ENCODE results near the gene CNGA1.
A peak's percentile ranks its signal among the peaks of the same experiment; 100 is the strongest.

Gene CNGA1

GRCh38 chr4:48047896-48048295, 31.4 kb upstream of the CNGA1 start:
- H3K27ac ChIP-seq = peak overlapping the region; percentile 16; the same call in 1 of the 2 replicates
- TF ChIP-seq, protein P1, sequence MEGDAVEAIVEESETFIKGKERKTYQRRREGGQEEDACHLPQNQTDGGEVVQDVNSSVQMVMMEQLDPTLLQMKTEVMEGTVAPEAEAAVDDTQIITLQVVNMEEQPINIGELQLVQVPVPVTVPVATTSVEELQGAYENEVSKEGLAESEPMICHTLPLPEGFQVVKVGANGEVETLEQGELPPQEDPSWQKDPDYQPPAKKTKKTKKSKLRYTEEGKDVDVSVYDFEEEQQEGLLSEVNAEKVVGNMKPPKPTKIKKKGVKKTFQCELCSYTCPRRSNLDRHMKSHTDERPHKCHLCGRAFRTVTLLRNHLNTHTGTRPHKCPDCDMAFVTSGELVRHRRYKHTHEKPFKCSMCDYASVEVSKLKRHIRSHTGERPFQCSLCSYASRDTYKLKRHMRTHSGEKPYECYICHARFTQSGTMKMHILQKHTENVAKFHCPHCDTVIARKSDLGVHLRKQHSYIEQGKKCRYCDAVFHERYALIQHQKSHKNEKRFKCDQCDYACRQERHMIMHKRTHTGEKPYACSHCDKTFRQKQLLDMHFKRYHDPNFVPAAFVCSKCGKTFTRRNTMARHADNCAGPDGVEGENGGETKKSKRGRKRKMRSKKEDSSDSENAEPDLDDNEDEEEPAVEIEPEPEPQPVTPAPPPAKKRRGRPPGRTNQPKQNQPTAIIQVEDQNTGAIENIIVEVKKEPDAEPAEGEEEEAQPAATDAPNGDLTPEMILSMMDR (conservative IDR thresholded peaks at IDR 0.05) = no peak

- peak overlapping the region; percentile 16; the same call in 1 of the 2 replicates for H3K27ac ChIP-seq
Observed at GRCh38 chr4:48047421-48047844, 31.0 kb upstream of the CNGA1 start.

GRCh38 chr4:48046059-48046458, 29.6 kb upstream of the CNGA1 start:
- no peak overlapping the region for H3K27ac ChIP-seq
- TF ChIP-seq, protein P1 (conservative IDR thresholded peaks at IDR 0.05) = no peak

More at GRCh38 chr4:48047421-48047844, 31.0 kb upstream of the CNGA1 start:
- TF ChIP-seq, protein P1 (conservative IDR thresholded peaks at IDR 0.05) = no peak

- no peak overlapping the region for H3K27ac ChIP-seq
Observed at GRCh38 chr4:48044298-48044697, 27.8 kb upstream of the CNGA1 start.

GRCh38 chr4:48043504-48043903, 27.0 kb upstream of the CNGA1 start:
- no peak overlapping the region for H3K27ac ChIP-seq
- TF ChIP-seq, protein P1 (conservative IDR thresholded peaks at IDR 0.05) = no peak

More at GRCh38 chr4:48044298-48044697, 27.8 kb upstream of the CNGA1 start:
- TF ChIP-seq, protein P1 (conservative IDR thresholded peaks at IDR 0.05) = no peak

GRCh38 chr4:48042979-48043461, 26.5 kb upstream of the CNGA1 start:
- TF ChIP-seq, protein P1 (conservative IDR thresholded peaks at IDR 0.05) = no peak
- H3K27ac ChIP-seq = no peak overlapping the region

DNA sequence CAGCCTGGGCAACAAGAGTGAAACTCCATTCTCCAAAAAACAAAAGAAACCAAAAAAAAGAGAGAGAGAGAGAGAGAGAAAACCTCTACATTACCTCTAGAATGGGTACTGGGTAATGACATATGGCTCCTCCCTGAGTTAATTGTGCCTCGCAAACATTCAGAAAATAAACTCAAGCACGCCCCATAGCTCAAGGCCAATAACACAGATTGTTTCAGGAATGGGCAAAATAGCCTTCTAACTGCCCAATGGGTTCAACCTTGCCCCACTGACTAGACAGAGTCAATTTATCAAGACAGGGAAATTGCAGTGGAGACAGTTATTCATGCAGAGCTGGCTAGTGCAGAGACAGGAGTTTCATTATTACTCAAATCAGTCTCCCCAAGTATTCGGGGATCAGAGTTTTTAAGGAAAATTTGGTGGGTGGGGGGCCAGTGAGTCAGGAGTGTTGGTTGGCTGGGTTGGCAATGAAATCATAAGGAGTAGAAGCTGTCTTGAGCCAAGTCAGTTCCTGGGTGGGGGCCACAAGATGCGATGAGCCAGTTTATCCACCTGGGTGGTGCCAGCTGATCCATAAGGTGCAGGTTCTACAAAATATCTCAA, 25.2 kb upstream of the CNGA1 start:
- H3K27ac ChIP-seq = no peak overlapping the region
- TF ChIP-seq, protein P1 (conservative IDR thresholded peaks at IDR 0.05) = no peak
